WI38 (cell line): ENCODE data around the gene TMEM158.

ENCODE experiments used
- H3K4me3 ChIP-seq: 2 replicates; pipeline ENCODE4 v1.5.1; 2011; ENCODE audit warnings: low read depth, mild to moderate bottlenecking, control low read depth, low read length
- TF ChIP-seq, protein P1 (sequence below): IDR thresholded peaks from 2 replicates; pipeline ENCODE4 v1.5.1; 2012; ENCODE audit warnings: low read depth, mild to moderate bottlenecking, control low read depth, low read length

TMEM158 gene

DNA sequence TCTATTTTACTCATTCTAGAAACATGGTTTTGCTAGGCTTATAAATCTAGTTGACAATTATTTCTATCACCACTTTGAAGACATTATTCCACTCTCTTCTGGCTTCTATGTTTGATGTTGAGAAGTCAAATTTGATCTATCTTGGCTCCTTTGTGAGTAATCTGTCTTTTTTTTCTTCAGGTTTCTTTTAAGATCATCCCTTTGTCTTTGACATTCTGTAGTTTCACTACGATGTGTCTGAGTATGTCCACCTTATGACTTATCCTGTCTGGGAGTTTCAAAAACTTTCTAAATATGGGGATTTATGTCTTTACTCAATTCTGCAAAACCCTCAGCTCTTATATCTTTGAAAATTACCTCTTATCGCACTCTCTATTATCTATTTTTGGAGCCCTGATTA, 41.0 kb upstream of the TMEM158 start:
- TF ChIP-seq, protein P1, sequence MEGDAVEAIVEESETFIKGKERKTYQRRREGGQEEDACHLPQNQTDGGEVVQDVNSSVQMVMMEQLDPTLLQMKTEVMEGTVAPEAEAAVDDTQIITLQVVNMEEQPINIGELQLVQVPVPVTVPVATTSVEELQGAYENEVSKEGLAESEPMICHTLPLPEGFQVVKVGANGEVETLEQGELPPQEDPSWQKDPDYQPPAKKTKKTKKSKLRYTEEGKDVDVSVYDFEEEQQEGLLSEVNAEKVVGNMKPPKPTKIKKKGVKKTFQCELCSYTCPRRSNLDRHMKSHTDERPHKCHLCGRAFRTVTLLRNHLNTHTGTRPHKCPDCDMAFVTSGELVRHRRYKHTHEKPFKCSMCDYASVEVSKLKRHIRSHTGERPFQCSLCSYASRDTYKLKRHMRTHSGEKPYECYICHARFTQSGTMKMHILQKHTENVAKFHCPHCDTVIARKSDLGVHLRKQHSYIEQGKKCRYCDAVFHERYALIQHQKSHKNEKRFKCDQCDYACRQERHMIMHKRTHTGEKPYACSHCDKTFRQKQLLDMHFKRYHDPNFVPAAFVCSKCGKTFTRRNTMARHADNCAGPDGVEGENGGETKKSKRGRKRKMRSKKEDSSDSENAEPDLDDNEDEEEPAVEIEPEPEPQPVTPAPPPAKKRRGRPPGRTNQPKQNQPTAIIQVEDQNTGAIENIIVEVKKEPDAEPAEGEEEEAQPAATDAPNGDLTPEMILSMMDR: no peak
- H3K4me3 ChIP-seq: no peak overlapping the region

DNA sequence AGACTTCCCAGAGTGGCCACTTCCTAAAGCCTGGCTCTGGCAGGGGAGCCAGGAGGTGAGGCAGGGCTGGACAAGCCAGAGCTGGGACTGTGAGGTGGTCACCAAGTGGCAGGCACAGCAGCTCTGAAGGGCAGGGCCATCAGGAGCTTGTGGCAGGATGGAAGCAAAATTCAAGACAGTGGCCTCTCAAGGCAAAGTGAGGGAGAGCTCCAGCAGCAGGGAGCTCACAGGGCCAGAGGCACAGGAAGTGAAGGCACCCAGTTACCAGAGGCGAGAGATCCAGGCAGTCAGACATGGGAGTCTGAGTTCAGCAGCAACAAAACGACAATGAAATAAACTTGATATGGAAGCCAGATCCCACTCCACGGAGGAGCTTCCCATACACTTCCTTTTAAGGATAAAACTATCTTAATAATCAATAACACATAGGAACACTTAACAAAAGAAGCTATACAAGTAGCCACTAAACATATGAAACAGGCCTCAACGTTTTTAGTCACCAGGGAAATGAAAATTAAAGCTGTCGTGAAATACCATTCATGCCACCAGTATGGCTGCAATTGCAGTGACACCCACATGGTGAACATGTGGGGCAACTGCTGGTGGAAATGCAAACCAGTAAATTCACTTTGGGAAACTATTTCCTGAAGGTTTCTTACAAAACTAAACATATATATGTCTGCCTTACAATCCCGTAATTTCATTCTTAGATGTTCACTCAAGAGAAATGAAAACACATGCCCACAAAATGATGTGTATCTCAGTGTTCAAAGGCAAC, 35.4 kb upstream of the TMEM158 start:
- H3K4me3 ChIP-seq: no peak overlapping the region
- TF ChIP-seq, protein P1: no peak

DNA sequence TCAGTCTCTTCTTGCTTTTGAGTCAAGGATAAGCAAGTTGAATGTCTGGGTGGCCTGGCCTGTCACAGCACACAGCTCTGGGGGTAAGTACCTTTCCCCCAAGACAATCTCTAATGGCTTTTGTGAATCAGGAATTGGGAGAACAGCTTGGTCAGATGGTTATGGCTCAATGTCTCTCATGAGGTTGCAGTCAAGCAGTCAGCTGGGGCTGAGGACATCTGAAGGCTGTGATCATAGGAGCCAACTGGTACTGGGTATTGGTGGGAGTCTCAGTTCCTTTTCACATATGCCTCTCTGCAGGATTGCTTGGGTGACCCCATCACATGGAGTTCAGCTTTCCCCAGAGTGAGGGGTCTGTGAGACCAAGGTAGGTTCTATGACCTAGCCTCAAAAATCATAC, 33.0 kb upstream of the TMEM158 start:
- no peak overlapping the region for H3K4me3 ChIP-seq
- TF ChIP-seq, protein P1: no peak

DNA sequence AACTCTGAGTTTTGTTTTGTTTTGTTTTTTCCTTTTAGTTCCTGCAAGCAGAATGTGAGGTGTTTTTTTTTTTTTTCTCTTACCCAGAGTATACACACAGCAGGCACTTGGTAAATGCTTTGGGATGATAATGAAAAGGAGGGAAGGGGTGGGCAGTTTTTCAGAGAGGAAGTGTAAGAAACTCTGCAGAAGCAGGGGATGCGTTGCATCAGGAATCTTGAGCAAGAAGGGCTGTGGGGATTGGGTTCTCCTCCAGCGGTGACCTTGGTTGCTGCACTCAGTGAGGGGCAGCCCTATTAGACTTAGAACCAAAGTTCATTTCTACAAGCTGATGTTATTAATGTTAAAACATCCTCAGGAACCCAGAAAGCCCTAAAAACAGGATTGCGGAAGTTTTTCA, 32.2 kb upstream of the TMEM158 start:
- no peak overlapping the region for H3K4me3 ChIP-seq
- TF ChIP-seq, protein P1: no peak

DNA sequence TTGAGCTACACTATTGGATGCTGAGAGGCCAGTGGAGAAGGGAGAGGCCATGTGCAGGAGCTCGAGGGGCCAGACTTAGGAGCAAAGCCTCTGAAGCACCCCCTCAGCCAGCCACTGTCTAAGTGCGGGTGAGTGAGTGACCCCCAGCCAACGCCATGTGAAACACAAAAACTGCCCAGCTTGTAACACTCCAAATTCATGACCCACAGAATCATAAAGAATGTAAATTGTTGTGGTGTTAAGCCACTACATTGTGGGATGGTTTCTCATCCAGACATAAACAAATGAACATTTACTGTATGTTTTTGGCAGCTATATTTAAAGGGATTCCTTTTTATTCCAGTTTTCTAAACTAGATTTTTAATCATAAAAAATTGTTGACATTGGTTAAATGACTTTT, 27.2 kb upstream of the TMEM158 start:
- TF ChIP-seq, protein P1: no peak
- no peak overlapping the region for H3K4me3 ChIP-seq

DNA sequence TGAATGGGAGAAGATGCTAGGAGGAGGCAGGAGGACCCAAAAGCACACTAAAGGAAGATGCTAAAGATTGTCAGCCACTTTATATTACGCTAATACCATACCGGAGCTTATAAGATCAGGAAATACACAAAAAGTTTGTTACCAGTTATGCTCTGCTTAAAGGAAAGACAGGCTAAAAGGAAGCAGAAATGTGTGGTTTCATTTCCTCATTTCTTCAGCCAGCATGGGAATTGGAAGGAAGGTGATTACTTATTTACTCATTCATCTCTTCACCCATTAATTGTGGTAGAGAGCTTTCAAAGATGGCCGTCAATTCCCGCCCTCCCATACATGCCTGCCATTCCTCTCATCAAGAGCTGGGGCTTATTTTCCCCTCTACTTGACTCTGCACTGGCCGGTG, 26.7 kb upstream of the TMEM158 start:
- H3K4me3 ChIP-seq: no peak overlapping the region
- TF ChIP-seq, protein P1: no peak

DNA sequence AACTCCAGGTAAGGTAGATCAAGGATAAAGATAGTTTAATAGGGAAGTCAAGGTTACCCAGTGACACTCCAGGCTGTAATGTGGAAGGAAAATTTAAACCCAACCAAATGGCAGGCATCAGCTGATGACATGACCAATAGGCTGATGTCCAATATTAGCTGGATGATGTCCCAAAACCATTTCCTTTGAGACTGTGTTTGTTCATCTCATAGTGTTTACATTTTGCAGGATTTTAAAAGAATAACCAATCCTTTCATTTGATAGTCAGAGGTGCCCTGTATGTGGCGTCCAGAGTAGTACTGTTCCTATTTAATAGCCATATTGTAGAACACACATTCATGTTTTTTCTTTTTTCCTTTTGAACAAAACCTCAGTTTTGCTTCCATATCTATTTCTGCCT, 23.3 kb upstream of the TMEM158 start:
- TF ChIP-seq, protein P1: no peak

More for the DNA sequence above, 23.3 kb upstream of the TMEM158 start:
- no peak overlapping the region for H3K4me3 ChIP-seq
